ENCODE data around the gene INTS11.

The INTS11 gene

DNA sequence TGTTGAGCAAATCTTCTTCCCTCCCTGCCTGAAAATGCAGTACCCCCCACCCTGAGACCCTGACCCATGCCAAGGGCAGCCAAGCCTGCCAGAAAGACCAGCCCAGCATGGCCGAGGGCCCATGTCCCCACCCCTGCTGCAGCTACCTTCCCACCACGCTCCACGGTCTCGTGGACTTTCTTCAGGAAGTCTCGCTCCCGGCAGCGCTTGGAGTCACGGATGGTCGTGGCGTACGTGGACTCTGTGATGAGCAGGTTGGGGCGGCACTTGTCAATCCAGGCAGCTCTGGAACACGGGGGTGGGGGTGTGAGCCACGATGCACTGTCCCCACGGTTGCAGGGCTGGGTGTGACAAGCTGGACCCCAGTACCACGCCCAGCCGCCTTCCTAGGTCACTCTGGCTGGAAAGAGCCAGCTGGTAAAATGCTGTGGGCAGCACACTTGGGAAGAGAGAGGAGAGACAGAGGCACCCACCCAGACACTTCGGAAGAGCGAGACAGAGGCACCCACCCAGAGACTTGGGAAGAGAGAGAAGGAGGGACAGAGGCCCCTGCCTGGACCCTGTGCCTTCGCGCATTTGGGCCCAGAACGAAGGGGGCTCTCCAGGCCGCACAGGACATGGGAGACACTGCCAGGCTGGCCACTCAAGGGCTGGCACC lies 9.7 kb downstream of the INTS11 start:
- Histone ChIP-seq H3K4me3 (ENCODE audit: low read length) (no peak overlapping the region), H3K4me2 (ENCODE audit: low read length) (no peak overlapping the region), H3K27me3 (ENCODE audit: insufficient read depth, low read length, poor library complexity) (no peaks in the 10 kb centered on the region), H3K79me2 (ENCODE audit: control insufficient read depth, insufficient read depth, low read length) (peaks cover 4% of the 10 kb centered on the region), H3K18ac (ENCODE audit: low read length) (no peak overlapping the region), H3K56ac (ENCODE audit: low read length) (peak overlapping the region; percentile 83), H3K4me1 (ENCODE audit: control insufficient read depth, low read depth, low read length) (peaks cover 2% of the 10 kb centered on the region), H2BK5ac (ENCODE audit: low read length) (peak overlapping the region; percentile 55), H2BK15ac (replicated peaks; ENCODE audit: low read depth) (no peak overlapping the region), H3K27ac (ENCODE audit: low read depth, low read length) (no peak overlapping the region), H3K9ac (ENCODE audit: low read length) (peak overlapping the region; percentile 58), H4K5ac (ENCODE audit: low read length) (no peak overlapping the region), H2AK5ac (ENCODE audit: low read length) (no peak overlapping the region), H3K36me3 (ENCODE audit: control insufficient read depth, insufficient read depth, low read length) (peaks cover 19% of the 10 kb centered on the region), H3K23ac (ENCODE audit: low read length) (no peak overlapping the region), H3K4ac (ENCODE audit: low read depth, low read length) (peak overlapping the region; percentile 49), H3K79me1 (ENCODE audit: low read length) (peaks cover 10% of the 10 kb centered on the region), H4K8ac (ENCODE audit: low read depth, low read length) (no peak overlapping the region), H2BK120ac (ENCODE audit: low read depth, low read length) (no peak overlapping the region)
- no peak for DNase-seq
- no CpG with 5 or more reads among the region's 23 CpGs for WGBS (ENCODE audit: extremely low coverage, insufficient coverage, low lambda C conversion rate)

GRCh38 chr1:1314237-1314586 lies 10.2 kb downstream of the INTS11 start:
- no peak overlapping the region for H3K9ac ChIP-seq (ENCODE audit: low read length)
- no peaks in the 10 kb centered on the region for H3K27me3 ChIP-seq (ENCODE audit: insufficient read depth, low read length, poor library complexity)

GRCh38 chr1:1313500-1314236 lies 10.8 kb downstream of the INTS11 start:
- no peak overlapping the region for H3K23ac ChIP-seq (ENCODE audit: low read length)
- no peak overlapping the region for H3K4me2 ChIP-seq (ENCODE audit: low read length)
- no peak overlapping the region for H3K4ac ChIP-seq (ENCODE audit: low read depth, low read length)
- H3K79me1 ChIP-seq (ENCODE audit: low read length): peaks cover 7% of the 10 kb centered on the region
- H2BK5ac ChIP-seq (ENCODE audit: low read length): no peak overlapping the region
- H3K9ac ChIP-seq (ENCODE audit: low read length): no peak overlapping the region
- H3K56ac ChIP-seq (ENCODE audit: low read length): no peak overlapping the region
- peaks cover 2% of the 10 kb centered on the region for H3K4me1 ChIP-seq (ENCODE audit: control insufficient read depth, low read depth, low read length)
- no peak overlapping the region for H4K8ac ChIP-seq (ENCODE audit: low read depth, low read length)
- H2BK120ac ChIP-seq (ENCODE audit: low read depth, low read length): no peak overlapping the region
- H2BK15ac ChIP-seq (replicated peaks; ENCODE audit: low read depth): no peak overlapping the region
- no peak for DNase-seq
- peaks cover 19% of the 10 kb centered on the region for H3K36me3 ChIP-seq (ENCODE audit: control insufficient read depth, insufficient read depth, low read length)
- no peaks in the 10 kb centered on the region for H3K27me3 ChIP-seq (ENCODE audit: insufficient read depth, low read length, poor library complexity)
- H2AK5ac ChIP-seq (ENCODE audit: low read length): no peak overlapping the region
- H3K79me2 ChIP-seq (ENCODE audit: control insufficient read depth, insufficient read depth, low read length): no peaks in the 10 kb centered on the region
- H3K27ac ChIP-seq (ENCODE audit: low read depth, low read length): no peak overlapping the region
- H4K5ac ChIP-seq (ENCODE audit: low read length): no peak overlapping the region
- no peak overlapping the region for H3K18ac ChIP-seq (ENCODE audit: low read length)
- no peak overlapping the region for H3K4me3 ChIP-seq (ENCODE audit: low read length)
- WGBS (ENCODE audit: extremely low coverage, insufficient coverage, low lambda C conversion rate): no CpG with 5 or more reads among the region's 37 CpGs

More at GRCh38 chr1:1314237-1314586, 10.2 kb downstream of the INTS11 start:
- Histone ChIP-seq H2BK15ac (replicated peaks; ENCODE audit: low read depth) (no peak overlapping the region), H3K4me1 (ENCODE audit: control insufficient read depth, low read depth, low read length) (peaks cover 2% of the 10 kb centered on the region), H3K4me2 (ENCODE audit: low read length) (no peak overlapping the region), H4K5ac (ENCODE audit: low read length) (no peak overlapping the region), H3K23ac (ENCODE audit: low read length) (no peak overlapping the region), H3K56ac (ENCODE audit: low read length) (no peak overlapping the region), H2BK5ac (ENCODE audit: low read length) (no peak overlapping the region), H2BK120ac (ENCODE audit: low read depth, low read length) (no peak overlapping the region), H3K4me3 (ENCODE audit: low read length) (no peak overlapping the region), H3K79me2 (ENCODE audit: control insufficient read depth, insufficient read depth, low read length) (peaks cover 1% of the 10 kb centered on the region), H3K36me3 (ENCODE audit: control insufficient read depth, insufficient read depth, low read length) (peaks cover 19% of the 10 kb centered on the region), H3K79me1 (ENCODE audit: low read length) (peaks cover 8% of the 10 kb centered on the region), H3K4ac (ENCODE audit: low read depth, low read length) (no peak overlapping the region), H2AK5ac (ENCODE audit: low read length) (no peak overlapping the region), H3K18ac (ENCODE audit: low read length) (no peak overlapping the region), H3K27ac (ENCODE audit: low read depth, low read length) (no peak overlapping the region), H4K8ac (ENCODE audit: low read depth, low read length) (no peak overlapping the region)
- no CpG with 5 or more reads among the region's 15 CpGs for WGBS (ENCODE audit: extremely low coverage, insufficient coverage, low lambda C conversion rate)
- DNase-seq: no peak

DNA sequence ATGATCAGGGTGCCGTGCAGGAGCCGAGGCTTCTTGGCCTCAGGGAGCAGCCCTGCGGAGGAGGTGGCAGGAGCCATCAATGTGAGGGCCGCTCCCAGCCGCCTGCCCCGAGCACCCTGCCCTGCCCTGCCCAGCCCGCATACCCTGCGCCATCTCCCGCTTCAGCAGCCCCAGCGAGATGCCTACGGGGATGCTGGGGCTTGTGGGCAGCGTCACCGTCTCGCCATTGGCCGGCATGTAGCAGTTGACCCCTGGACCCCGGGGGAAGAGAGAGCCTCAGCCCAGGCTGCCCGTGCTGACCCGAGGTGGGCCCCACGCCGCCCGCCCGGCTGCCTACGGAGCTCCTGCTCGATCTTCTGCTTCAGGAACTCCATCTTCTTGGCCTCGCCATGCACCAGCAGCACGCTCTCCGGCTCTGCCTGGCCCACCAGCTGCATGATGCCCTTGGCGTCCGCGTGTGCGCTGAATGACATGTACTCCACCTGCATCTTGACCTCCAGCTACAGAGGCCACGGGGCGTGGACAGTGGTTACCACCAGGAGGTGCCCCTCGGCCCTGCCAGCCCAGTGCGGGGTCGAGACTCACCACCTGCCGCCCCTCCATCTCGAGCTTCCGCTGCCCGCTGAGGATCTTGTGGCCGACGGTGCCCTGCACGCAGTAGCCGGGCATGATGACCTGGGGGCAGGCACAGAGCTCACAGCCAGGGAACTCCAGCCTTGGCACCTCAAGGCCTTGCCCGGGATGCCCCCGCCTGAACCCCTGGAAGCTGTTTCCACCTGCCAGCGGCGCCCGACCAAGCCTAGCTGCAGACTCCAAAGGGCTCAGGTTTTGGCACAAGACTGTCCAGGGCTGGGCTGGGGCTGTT lies 11.8 kb downstream of the INTS11 start:
- Histone ChIP-seq H3K4ac (ENCODE audit: low read depth, low read length) (no peak overlapping the region), H2BK120ac (ENCODE audit: low read depth, low read length) (no peak overlapping the region), H2AK5ac (ENCODE audit: low read length) (no peak overlapping the region), H3K27ac (ENCODE audit: low read depth, low read length) (no peak overlapping the region), H3K27me3 (ENCODE audit: insufficient read depth, low read length, poor library complexity) (no peaks in the 10 kb centered on the region), H3K79me1 (ENCODE audit: low read length) (peaks cover 7% of the 10 kb centered on the region), H3K36me3 (ENCODE audit: control insufficient read depth, insufficient read depth, low read length) (peaks cover 19% of the 10 kb centered on the region), H3K18ac (ENCODE audit: low read length) (no peak overlapping the region), H3K4me3 (ENCODE audit: low read length) (no peak overlapping the region), H2BK15ac (replicated peaks; ENCODE audit: low read depth) (no peak overlapping the region), H3K4me1 (ENCODE audit: control insufficient read depth, low read depth, low read length) (peaks cover 2% of the 10 kb centered on the region), H2BK5ac (ENCODE audit: low read length) (no peak overlapping the region), H3K56ac (ENCODE audit: low read length) (no peak overlapping the region), H3K9ac (ENCODE audit: low read length) (no peak overlapping the region), H4K8ac (ENCODE audit: low read depth, low read length) (no peak overlapping the region), H4K5ac (ENCODE audit: low read length) (no peak overlapping the region), H3K4me2 (ENCODE audit: low read length) (no peak overlapping the region), H3K79me2 (ENCODE audit: control insufficient read depth, insufficient read depth, low read length) (no peaks in the 10 kb centered on the region), H3K23ac (ENCODE audit: low read length) (no peak overlapping the region)
- DNase-seq: no peak
- WGBS (ENCODE audit: extremely low coverage, insufficient coverage, low lambda C conversion rate): no CpG with 5 or more reads among the region's 49 CpGs

DNA sequence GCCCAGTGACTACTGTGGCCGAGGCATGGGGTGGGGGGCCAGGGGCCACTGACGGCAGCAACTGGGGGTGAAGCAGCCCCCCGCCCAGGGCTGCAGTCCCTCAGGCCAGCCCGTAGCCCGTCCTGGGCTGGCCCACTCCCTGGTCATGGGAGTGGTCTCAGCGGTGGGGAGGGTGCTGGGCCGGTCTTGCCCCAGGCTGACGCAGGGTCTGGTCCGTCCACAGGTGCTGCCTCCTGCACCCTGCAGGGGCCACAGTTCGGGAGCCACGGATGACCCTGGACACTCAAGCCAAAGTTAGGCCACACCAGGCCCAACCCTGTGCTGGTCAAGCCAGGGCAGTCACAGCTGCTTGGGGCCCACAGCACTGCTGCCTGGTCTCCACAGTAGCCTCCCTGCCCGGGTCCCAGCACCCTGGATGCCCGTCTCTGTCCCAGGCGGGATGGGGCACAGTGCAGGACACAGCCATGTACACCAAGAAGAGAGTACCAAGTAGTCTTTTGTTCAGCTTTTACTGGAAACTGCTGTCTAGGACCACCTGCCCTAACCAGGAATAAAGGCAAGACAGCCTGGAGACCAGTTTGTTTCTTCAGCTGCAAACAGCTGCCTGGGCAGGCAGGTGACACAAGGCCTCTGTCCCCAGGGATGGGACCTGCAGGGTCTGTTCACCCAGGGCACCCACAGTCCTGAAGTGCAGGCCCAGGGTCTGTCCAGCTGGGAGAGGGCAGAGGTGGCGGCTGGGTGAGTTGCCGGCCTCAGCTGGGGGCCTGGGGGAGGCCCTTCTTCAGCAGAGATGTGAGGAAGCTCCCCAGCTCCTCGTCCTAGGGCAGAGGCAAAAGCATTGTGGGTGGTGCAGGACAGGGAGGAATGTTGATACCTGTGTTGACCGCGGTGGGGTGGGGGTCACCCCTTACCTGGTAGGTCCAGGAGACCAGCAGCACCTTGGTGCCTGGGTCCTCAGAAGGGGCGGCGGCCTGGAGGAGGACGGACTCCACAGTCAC lies 13.1 kb downstream of the INTS11 start:
- no peaks in the 10 kb centered on the region for H3K27me3 ChIP-seq (ENCODE audit: insufficient read depth, low read length, poor library complexity)
- no peak for DNase-seq
- H3K79me2 ChIP-seq (ENCODE audit: control insufficient read depth, insufficient read depth, low read length): peaks cover 3% of the 10 kb centered on the region
- H3K4me1 ChIP-seq (ENCODE audit: control insufficient read depth, low read depth, low read length): peaks cover 7% of the 10 kb centered on the region
- WGBS (ENCODE audit: extremely low coverage, insufficient coverage, low lambda C conversion rate): no CpG with 5 or more reads among the region's 22 CpGs
- no peak overlapping the region for H4K8ac ChIP-seq (ENCODE audit: low read depth, low read length)
- H3K27ac ChIP-seq (ENCODE audit: low read depth, low read length): no peak overlapping the region
- no peak overlapping the region for H2BK15ac ChIP-seq (replicated peaks; ENCODE audit: low read depth)
- H3K36me3 ChIP-seq (ENCODE audit: control insufficient read depth, insufficient read depth, low read length): peaks cover 19% of the 10 kb centered on the region
- no peak overlapping the region for H2AK5ac ChIP-seq (ENCODE audit: low read length)
- no peak overlapping the region for H2BK120ac ChIP-seq (ENCODE audit: low read depth, low read length)
- no peak overlapping the region for H3K4ac ChIP-seq (ENCODE audit: low read depth, low read length)
- H3K79me1 ChIP-seq (ENCODE audit: low read length): peaks cover 12% of the 10 kb centered on the region
- no peak overlapping the region for H3K4me2 ChIP-seq (ENCODE audit: low read length)
- H3K56ac ChIP-seq (ENCODE audit: low read length): no peak overlapping the region
- no peak overlapping the region for H2BK5ac ChIP-seq (ENCODE audit: low read length)
- H3K23ac ChIP-seq (ENCODE audit: low read length): no peak overlapping the region
- no peak overlapping the region for H3K4me3 ChIP-seq (ENCODE audit: low read length)
- H4K5ac ChIP-seq (ENCODE audit: low read length): no peak overlapping the region
- no peak overlapping the region for H3K9ac ChIP-seq (ENCODE audit: low read length)
- H3K18ac ChIP-seq (ENCODE audit: low read length): no peak overlapping the region
